CD4-positive, alpha-beta T cell treated with Interleukin-6 at 100 ng/mL for 8 hours (primary cell): Measurements from ENCODE around the gene DUSP11.
"Not testable (repeated sequence)": the region's sequence is repeated elsewhere in the genome, so short reads cannot be mapped to it uniquely, and the experiment has no call there.

Source experiments
- DNase-seq: peaks from one replicate; pipeline ENCODE4 v3.0.0-alpha.2; 2020; ENCODE audit warnings: mixed read lengths, low spot score

DUSP11 gene

DNA sequence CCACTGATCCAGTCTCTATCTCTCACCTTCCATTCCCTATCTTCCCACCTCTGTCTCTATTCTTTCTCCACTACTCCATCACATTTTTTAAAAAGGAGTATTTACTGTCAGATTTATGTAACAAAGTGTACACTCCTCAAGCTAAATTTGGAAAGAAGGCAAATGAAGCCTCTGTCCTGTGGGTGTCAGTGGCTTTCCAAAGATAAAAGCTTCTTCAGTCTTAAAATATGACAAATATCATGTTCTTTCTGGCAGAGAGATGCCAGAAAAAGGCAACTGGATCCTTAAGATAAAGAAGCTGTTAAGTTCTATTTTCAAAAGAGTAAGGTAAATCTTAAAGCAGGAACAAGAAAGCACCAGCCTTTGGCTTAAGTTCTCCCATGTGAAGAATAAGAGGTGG lies 7.1 kb downstream of the DUSP11 start:
- no peak for DNase-seq

DNA sequence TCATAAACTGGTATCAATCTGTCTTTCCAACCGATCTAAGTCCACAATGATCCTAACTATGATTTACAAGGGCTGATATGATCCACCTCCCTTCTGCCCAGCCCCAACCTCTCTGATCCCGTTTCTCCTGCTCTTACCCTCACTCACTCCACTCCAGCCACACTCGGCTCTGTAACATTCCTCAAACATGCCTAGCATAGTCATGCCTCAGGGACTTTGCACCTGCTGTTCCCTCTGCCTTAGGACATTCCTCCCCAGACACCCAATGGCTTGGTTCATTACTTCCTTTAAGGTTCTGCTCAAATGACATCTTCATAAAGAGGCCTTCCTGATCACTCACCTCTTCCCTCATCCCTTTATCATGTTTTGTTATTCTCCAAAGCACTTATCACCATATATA lies 9.2 kb downstream of the DUSP11 start:
- DNase-seq = no peak

DNA sequence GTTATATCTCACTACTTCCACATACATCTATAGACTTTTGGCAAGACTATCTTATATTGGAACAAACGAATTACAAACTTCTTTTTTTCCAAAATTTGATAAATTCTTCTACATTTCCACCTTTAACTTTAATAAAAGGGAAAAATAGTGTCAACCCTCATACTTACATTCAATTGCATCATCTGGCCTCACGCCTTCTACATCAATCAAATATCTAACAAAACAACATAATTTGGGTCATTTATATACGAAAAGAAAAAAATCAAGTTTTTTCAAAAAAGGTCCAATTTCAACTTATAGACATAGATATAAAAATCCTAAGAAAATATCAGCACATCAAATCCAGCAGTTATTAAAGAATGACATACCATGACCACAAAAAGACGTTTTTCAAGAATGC lies 12.9 kb downstream of the DUSP11 start:
- DNase-seq = no peak

DNA sequence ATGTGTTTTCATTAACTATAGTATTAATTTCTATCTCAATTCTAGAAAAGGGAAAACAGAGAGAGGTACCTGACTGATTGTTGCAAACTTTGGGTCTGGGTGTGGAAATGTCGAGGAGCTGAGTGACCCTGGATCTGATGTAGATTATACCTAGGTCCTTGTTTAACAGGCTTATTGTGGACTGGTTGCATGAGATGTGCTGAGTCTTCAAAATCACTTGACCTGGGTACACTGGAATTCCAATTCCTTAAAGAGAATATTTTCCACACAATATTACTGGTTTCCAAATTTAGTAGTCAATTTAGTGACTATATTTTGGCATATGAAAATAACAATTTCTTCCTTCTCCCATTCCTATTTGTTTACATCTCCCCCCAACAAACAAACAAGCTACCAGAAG lies 13.6 kb downstream of the DUSP11 start:
- no peak for DNase-seq

DNA sequence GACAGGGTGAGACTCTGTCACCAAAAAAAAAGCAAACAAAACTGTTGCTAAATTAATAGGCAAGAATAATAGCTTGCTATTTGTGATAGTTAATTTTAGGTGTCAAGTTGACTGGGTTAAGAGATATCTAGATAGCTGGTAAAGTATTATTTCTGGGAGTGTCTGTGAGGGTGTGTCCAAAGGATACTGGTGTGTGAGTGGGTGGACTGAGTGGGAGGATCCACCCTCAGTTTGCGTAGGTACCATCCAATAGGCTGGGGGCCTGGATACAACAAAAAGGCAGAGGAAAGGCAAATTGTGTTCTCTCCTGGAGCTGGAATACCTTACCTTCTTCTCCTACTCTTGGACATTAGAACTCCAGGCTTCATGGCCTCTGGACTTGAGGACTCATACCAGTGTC lies 15.0 kb downstream of the DUSP11 start:
- no peak for DNase-seq

DNA sequence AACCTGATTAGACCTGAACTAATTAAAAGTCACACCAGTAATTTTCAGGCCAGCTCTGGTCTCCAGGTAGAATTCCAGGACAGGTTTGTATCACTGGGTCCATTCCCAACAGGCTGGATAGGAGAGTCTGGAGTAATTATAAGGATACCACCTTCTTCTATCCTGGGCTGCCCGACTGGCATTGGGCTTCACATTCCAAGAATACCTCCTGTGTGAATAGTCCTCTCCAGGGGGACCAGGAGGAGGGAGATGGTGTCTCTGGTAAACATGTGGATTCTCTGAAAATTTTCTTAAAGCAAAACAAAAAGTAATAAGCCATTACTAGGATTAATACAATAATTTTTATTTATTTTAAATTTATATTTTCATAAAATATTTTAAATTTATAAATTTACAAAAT lies 17.3 kb downstream of the DUSP11 start:
- DNase-seq = no peak

DNA sequence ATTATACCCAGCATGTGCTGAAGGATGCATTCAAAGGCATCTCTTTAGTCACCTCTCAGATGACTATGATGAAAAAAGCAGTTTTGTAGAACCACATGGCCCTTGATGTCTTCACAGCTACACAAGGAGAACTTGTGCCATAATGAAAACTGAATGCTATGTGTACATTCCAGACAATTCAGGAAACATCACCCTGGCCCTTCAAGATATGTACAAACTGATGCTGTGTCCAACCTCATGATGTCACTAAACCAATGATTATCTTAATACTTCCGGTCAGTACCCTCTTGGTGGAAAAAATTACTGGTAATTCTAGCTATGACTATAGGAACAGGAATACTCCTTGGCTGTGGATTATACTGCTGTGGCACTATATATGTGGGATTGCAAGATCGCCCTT lies 20.0 kb downstream of the DUSP11 start:
- DNase-seq = no peak

DNA sequence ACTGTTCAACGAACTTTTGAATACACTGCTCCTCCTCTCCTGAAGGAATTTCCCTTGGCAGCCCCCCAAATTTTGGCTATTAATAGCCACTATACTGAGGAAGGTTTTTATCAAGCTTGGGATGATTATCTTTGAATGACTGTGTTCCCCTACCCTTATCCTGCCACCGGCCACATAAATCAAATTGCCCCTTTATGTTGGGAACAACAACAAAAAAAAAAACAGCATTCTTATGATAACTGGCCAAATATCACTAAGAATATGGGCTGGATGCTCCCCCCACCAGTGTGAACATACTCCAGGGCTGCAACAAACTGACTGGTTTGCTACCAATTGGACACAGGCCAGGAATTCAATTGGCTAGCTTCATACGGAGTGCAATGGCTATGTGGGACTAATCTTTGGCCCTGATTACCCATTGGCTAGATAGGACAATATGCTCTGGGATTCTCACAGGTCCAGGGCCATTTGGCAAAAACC lies 20.6 kb downstream of the DUSP11 start:
- no peak for DNase-seq

DNA sequence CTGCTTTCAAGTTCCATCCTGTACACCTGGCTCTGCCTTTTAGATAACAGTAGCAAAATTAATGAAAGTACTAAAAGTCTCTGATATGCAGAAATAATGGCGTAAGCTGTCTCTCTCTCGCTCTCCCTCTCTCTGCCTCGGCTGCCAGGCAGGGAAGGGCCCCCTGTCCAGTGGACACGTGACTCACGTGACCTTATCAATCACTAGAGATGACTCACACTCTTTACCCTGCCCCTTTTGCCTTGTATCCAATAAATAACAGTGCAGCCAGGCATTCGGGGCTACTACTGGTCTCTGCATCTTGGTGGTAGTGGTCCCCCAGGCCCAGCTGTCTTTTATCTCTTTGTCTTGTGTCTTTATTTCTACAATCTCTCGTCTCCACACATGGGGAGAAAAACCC lies 25.6 kb downstream of the DUSP11 start:
- DNase-seq = not testable (repeated sequence)

DNA sequence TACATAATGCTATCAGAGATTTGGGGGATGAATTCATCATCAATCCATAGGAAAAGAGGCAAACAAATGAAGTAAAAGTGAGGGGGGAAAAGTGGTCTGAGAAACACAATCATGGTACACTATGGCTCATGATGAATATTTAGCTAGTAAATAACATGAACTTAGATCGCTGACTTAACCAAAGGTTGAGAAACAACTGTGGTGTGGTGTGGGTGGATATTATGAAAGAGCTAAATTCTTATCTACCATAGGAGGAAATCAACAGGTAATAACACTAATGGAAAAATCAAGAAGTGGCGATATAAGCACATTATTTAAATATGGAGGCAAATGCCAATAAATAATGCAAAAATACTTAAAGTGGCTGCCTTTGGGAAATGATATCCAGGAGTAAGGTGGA lies 30.6 kb downstream of the DUSP11 start:
- DNase-seq = no peak

DNA sequence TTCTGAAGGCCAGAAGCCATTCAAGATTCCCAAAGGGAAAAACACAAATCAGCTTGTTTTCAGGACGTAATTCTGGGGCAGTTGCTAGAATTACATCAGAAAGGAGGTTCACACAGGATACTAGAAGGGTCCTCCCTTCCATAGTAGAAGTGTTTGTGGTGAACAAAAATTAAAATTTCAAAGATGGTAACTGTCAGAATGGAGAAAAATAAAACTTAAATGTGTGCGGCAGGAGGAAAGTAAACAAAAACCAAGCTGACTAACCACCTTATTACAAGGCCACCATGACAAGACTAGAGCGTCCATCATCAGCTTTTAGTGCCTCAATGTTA lies 33.1 kb downstream of the DUSP11 start:
- DNase-seq = no peak

DNA sequence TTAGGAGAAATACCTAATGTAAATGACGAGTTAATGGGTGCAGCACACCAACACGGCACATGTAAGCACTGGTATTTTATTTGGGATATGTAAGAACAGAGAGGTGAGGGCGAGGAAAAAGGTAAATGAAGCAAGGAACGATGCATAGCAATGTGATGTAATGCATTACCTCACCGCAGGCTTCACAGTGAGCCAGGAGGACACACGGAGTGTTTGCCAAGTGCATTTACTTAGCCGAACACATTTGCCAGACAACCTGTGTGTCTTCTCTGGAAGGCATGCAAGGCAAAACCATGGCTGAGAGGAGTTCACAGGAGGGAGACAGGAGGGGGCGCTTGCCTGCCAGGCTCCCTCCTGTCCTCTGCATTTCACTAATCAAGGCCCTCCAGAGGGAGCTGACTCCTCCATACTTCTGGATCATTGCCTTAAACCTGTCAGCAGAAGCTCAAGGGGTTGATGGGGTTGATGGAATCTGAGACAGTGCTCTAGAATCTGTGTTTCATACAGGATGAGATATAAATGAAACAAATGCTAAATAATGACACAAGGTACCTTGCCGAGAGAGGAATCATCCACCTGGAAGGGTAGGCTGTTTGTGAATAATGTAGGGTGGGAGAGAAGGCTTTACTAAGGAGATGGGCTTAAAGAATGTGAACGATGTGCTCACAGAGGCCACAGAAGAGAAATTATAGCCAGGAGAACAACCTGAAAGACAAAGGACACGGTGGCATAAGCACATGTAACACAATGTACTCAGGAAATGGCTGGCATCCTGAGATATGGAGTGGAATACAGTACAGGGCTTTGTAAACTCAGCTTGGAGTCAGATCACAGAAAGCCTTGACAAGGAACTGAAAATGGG lies 33.7 kb downstream of the DUSP11 start:
- no peak for DNase-seq

DNA sequence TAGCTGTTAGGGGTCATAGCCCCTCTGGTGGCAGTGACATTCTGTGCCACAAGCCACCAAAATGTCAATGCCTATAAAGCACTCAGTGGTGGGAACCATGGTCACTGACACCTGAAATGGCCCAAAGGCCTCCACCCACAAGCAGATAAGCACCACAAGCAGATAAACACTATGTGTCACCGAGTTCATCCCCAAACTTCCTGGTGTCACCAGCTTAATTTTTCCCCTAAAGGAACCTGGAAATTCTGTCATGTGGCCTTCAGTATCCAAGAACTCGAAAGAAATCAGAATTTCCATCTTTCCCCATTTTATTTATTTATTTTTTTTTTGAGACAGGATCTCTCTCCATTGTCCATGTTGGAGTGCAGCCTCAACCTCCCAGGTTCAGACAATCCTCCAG lies 39.1 kb downstream of the DUSP11 start:
- DNase-seq = no peak

DNA sequence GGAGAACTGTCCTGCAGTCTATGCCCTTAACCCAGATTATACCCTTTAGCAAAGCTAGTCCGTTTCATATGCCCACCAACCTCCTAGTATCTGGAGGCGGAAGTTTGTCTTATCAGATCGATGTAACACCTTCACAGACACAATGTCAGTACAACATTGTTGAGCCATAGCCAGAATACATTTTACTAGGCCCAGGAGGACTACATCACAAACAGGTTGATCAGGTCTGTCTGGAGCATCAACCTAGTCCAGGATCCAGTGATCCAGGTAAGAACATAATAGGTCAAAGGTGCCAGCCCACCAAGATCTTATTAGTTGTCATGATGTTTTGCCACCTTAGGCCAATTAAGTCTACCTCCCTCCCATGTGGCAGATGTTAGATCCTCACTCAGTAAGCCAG lies 40.8 kb downstream of the DUSP11 start:
- no peak for DNase-seq

DNA sequence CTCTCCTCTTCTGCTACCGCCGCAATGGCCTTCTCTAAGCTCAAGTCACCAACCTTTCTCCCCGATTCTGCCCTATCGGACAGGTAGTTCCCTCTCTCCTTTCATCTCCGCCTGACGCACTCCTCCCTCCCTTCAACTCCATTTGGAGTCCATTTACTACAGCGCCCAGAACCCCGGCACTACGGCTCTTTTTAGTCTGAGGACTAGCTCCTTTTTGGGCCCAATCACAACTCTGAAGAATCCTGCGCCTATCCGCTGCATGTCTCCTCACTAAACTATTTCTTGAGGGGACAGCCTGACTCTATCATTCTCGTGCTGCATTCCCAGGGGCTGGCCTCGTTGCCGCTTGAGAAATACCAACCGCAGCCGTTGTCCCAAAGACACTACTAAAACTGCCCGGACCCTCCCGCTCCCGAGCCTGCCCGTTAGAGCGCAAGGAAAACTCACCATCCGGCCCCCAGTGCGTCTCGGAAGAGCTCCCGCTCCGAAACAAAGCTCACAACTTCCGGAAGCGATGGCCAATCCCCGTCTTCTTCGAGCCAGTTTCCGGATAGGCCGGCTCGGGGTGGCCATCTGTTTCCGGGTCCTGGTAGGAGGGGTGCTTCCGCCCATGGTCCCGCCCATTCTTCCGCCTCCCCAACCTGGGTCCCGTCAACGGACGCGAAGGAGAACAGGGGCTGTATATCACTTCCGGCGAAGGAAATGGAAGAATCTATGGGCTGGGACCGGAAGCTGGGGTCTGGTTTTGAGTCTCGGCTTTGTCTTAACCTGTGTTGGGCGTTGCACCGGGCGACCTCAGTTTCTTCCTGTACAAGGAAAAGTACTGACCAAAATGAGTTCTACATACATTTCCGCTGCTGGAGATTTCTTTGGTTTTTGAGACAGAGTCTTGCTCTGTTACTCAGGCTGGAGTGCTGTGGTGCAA lies 42.8 kb downstream of the DUSP11 start, which contains the start of gene TPRKB:
TSS of gene TPRKB (minus strand) at position 491 of the 925 bp plus-strand sequence. CDS start 2,776 bp downstream, outside the sequence.
- peak; percentile 96 for DNase-seq

DNA sequence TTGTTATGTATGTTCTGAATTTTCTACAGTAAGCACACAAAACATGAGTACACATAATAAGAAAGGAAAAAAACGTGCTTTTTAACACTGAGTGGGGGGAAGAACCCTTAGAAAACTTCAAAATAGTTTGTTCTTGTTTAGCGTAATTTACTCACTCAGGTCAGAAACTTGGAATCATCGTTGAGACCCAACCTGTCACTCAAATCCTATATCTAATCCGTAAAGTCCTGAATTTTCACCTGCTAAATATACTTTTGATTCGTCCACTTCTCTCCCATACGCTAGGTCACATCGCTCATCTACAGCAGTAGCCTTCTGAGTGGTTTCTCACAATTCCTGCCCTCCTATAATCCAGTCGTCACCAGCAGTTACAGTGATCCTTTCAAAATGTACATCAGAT lies 43.5 kb downstream of the DUSP11 start:
- DNase-seq = no peak

DNA sequence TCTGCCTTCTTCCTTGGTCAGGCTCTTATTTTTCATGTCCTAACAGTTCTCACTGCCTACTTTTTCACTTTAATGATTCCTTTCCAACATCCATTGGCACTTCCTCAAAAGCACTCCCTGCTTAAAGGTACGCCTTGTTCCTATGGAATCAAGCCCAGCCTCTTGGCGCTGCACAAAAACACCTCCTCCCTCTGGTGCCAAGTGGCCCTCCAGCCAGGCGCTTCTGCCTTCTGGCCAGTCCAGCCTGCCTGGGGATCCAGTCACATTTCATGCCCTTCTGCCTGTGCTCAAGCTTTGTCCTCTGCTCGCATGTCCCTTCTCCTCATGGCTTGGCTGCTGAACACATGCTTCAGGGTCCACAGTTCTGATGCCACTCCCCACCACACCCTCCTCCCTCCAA lies 49.1 kb downstream of the DUSP11 start:
- no peak for DNase-seq

DNA sequence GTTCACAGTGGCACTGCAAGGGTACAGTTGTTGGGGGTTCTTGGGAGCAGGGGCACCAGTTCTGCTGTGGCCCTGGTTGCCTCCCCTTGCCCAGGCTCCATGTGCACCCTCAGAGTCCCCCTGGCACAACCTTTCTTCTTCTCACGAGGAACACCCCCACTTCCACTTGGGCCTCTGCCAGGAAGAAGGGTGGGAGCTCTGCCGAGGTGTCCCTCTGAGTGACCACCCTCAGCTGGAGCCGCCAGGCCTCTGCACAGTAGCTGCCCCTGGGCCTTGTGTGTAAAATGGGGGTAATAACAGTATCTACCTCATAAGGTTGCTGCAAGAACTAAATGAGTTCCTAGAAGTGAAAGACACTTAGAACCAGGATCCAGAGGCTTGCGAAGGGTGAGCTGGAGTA lies 51.2 kb downstream of the DUSP11 start:
- no peak for DNase-seq

DNA sequence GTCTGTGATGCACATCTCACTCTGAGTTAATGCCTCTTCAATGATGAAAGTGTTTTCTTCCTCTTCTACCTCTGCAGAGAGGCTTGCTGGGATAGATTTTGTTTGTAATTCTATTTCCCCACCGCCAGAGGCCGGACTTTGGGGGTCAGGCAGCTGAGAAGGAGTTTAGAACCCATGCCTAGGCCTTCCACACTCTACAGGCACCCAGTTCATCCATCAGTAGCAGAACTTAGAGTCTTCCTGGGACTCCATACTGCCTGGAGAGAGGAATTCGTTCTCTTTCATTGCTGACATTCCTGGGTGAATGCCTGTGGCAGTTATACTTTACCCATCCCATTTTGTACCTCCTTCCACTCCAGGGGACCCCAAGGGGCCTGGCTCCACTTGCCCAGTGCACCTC lies 51.9 kb downstream of the DUSP11 start:
- DNase-seq = no peak

DNA sequence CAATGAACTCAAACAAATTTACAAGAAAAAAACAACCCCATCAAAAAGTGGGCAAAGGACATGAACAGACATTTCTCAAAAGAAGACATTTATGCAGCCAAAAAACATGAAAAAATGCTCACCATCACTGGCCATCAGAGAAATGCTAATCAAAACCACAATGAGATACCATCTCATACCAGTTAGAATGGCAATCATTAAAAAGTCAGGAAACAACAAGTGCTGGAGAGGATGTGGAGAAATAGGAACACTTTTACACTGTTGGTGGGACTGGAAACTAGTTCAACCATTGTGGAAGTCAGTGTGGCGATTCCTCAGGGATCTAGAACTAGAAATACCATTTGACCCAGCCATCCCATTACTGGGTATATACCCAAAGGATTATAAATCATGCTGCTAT lies 53.2 kb downstream of the DUSP11 start:
- not testable (repeated sequence) for DNase-seq

DNA sequence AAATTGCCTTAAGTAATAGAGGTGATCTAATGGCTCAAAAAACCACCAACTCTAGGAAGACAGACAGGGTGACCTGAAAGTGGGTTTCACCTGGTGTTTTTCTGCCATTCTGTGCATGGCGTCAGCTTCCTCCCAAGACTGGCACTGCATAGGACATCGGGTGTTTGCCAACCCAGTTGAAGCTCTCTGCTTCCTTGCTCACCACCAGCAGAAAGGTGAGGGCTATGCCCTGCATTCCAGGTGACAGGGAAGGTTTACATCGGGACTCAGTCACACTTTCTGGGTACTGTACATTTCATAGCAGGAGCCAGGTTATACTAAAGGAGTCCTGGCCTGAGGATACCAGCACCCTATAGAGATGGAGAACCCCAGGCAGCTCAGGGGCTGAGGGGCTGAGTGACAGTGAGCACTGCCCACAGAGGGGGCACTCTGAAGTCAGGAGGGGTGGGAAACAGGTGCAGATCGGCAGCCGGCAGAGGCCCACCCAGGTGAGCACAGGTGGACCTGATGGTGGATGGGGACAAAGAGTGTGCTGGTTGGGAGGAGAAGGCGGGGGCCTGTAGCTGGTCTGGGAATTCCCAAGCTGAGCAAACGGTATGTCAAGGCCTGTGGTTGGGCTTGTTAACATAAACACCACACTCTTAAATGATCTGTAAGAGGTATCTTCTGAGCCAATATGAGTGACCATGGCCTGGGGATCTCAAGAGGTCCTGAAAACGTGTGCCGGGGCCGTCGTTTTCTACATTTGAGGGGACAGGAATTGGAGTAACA lies 60.9 kb downstream of the DUSP11 start:
- no peak for DNase-seq

DNA sequence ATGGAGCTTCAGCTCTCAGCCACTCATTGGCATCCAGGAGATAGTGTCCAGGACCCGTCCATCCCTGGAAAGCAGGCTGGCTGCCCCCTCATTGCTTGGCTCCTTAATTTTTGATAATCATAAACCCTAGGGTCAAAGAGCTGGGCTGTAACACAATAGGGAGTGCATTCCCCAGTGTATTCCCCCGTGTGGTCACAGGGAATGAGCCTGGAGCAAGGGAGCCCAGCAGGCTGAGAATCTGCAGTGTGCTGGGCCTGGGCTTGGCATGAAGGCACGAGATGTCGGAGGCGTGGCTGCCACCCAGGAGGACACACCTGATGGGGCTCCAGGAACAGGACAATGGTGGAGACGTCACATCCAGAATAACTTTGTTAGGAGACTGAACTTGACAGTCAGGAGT lies 61.5 kb downstream of the DUSP11 start:
- no peak for DNase-seq
